NCI-H524 (cell line): Measurements from ENCODE around the gene MX1.

ENCODE experiments used
- DNase-seq, 2 experiments: peaks; one replicate each; lab custom pipeline; 2025; lab: John Stamatoyannopoulos, UW

Gene MX1

GRCh38 chr21:41432562-41433460, 6.8 kb downstream of the MX1 start:
- DNase-seq = no peak

DNA sequence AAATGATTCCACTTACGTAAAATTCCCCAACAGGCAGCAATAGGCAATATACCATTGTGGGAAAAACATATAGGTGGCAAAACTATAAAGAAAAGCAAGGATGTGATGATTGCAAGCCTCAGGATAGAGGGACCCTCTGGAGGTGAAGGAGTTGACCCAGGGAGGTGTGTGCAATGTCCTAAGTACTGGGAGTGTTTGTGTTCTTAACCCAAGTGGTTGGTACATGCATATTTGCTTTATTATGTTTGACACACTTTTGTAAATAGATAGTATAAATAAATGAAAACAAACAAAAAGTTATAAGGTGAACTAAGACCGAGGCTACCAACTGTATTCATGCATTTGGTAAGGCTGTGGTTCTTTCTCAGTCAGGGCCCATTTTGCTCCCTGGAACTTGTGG, 7.5 kb downstream of the MX1 start:
- DNase-seq = no peak

DNA sequence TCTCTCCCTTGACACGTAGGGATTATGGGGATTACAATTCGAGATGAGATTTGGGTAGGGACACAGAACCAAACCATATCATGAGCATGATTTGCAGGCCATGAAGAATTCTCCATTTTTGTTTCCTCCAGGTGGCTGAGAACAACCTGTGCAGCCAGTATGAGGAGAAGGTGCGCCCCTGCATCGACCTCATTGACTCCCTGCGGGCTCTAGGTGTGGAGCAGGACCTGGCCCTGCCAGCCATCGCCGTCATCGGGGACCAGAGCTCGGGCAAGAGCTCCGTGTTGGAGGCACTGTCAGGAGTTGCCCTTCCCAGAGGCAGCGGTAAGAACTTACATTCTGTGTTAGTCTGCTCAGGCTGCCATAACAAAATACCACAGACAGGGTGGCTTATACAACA, 9.7 kb downstream of the MX1 start:
- DNase-seq = no peak

DNA sequence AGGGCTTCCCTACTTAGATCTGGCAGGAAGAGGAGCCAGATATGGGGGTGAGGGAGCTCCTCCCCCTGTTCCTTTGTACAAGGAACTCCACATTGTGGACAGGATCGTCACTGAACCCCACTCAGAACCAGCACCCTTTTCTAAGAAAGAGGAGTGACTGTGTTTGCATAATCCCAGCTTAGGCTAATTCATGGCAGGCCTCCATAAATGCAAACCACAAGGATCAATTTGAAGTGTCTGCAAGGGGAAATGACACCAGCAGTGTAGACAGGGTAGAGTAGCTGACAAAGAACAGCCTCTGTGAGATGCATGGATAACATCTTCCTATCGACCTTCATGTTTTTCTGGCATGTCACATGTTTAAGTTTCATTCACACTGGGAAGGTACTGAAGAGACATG, 11.7 kb downstream of the MX1 start:
- DNase-seq = no peak

GRCh38 chr21:41438425-41439113, 12.5 kb downstream of the MX1 start:
- DNase-seq = no peak

DNA sequence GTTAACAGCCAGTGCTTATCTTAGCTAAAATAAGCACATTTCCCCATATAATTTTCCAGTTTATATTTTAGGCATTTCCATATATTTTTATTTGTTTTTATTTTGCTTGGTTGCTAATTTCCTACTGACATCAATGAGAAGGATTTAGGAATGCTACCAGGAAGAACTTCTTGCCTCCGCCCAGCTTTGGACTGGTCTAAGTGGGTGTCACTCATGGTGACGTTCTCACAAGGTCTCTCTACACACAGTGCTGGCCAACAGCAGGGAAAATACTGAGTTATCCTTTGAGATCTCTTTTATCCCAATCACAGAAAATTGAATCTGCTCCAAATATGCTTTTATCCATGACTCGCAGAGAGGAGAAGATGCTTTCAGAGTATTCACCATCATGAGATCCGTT, 13.2 kb downstream of the MX1 start:
- no peak for DNase-seq

- no peak for DNase-seq
Measured at GRCh38 chr21:41441546-41441945, 15.5 kb downstream of the MX1 start.

- no peak for DNase-seq
Measured at GRCh38 chr21:41442481-41443186, 16.6 kb downstream of the MX1 start.

- DNase-seq = no peak
Measured at GRCh38 chr21:41443562-41443961, 17.5 kb downstream of the MX1 start.

- no peak for DNase-seq
Measured at GRCh38 chr21:41444703-41445464, 18.8 kb downstream of the MX1 start.

- DNase-seq = peak in 1 of 2 experiments; percentile 43
Measured at GRCh38 chr21:41445465-41445862, 19.4 kb downstream of the MX1 start.

- no peak for DNase-seq
Measured at GRCh38 chr21:41446586-41446985, 20.5 kb downstream of the MX1 start.

DNA sequence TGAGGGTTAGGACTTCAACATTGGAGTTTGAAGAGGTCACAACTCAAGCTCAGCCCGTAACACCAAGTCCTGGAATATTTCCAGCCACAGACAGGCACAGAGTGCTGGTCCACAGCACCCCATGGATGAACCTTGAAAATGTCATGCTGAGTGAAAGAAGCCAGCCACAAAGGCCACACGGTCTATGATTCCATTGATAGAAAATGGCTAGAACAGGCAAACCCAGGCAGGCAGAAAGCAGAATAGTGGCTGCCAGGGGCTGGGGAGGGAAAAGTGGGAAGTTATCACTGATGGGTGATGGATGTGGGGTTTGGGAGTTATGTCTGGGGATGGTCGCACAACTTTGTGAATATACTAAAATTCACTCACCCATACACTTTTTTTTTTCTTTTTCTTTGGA, 21.3 kb downstream of the MX1 start:
- no peak for DNase-seq

- no peak for DNase-seq
Measured at GRCh38 chr21:41449613-41450012, 23.6 kb downstream of the MX1 start.

- DNase-seq = no peak
Measured at GRCh38 chr21:41451753-41452676, 26.0 kb downstream of the MX1 start.

GRCh38 chr21:41453198-41453597, 27.2 kb downstream of the MX1 start:
- DNase-seq = no peak

GRCh38 chr21:41453761-41454160, 27.7 kb downstream of the MX1 start:
- DNase-seq = no peak

- no peak for DNase-seq
Measured at GRCh38 chr21:41458121-41458520, 32.1 kb downstream of the MX1 start.

DNA sequence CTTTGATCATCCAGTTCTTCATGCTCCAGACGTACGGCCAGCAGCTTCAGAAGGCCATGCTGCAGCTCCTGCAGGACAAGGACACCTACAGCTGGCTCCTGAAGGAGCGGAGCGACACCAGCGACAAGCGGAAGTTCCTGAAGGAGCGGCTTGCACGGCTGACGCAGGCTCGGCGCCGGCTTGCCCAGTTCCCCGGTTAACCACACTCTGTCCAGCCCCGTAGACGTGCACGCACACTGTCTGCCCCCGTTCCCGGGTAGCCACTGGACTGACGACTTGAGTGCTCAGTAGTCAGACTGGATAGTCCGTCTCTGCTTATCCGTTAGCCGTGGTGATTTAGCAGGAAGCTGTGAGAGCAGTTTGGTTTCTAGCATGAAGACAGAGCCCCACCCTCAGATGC, 32.5 kb downstream of the MX1 start:
- DNase-seq = no peak

DNA sequence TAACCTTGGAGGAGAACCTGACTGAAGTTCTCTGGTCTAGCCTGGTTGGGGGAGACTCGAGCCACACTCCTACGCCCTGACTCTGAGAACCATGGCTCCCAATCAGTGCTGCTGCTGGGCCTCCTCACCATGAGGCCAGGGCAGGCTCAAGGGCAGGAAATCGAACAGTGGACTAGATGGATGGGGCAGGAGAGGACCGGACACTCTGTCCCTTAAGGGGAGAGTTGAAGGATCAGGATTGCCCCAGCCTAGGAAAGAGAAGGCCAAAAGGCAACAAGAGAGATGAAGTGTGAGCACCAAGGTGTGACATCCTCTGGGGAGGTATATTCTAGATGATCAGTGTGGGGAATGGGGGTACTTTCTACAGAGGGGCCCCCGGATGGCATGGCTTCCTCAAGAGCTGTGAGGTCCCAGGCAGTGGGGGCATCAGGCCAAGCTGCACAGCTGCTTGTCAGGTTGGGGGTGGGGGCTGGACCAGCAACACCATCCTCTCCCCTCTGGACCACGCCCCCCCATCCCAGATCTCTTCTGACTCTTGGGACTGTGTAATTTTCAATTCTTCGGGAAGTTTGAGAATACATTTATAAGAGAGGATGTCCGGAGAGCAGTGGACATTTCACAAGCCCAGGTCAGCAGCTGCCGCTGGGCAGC, 34.0 kb downstream of the MX1 start:
- DNase-seq = no peak
